NCI-H1417 treated with DMSO at 0.1 percent for 48 hours (cell line): ENCODE results near the gene TPGS1.

Source experiments
- DNase-seq: peaks from one replicate; lab custom pipeline; 2025; lab: John Stamatoyannopoulos, UW

TPGS1 gene

DNA sequence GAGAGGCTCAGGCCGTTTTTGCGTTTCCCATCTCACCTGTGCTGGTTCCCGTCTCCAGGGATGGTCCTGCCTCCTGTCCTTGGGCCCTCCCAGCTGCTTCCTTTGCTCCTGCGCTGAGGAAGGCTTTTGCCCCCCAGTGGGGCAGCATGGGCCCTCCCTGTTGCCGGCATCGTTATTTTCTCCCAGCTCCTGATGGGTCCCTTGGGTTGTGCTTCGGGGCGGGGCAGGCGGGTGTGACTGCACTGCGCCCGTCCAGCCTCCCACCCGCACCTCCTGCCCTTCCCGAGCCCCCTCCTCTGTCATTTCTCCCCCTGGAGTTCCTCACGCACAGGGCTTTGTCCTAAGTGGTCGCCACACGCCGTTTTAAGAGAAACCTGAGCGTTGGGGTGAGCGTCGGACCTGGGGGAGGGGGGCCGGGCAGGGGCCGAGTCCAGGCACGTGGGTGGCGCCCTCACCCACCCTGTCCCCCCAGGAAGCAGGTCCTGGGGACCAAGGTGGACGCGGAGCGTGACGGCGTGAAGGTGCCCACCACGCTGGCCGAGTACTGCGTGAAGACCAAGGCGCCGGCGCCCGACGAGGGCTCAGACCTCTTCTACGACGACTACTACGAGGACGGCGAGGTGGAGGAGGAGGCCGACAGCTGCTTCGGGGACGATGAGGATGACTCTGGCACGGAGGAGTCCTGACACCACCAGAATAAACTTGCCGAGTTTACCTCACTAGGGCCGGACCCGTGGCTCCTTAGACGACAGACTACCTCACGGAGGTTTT lies 33.8 kb downstream of the TPGS1 start:
- no peak for DNase-seq

DNA sequence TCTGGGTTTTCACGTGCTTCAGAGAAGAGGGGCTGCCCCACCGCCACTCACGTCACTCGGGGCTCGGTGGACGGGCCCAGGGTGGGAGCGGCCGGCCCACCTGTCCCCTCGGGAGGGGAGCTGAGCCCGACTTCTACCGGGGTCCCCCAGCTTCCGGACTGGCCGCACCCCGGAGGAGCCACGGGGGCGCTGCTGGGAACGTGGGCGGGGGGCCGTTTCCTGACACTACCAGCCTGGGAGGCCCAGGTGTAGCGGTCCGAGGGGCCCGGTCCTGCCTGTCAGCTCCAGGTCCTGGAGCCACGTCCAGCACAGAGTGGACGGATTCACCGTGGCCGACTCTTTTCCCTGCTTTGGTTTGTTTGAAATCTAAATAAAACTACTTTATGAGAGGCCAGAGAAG lies 34.4 kb downstream of the TPGS1 start:
- no peak for DNase-seq

DNA sequence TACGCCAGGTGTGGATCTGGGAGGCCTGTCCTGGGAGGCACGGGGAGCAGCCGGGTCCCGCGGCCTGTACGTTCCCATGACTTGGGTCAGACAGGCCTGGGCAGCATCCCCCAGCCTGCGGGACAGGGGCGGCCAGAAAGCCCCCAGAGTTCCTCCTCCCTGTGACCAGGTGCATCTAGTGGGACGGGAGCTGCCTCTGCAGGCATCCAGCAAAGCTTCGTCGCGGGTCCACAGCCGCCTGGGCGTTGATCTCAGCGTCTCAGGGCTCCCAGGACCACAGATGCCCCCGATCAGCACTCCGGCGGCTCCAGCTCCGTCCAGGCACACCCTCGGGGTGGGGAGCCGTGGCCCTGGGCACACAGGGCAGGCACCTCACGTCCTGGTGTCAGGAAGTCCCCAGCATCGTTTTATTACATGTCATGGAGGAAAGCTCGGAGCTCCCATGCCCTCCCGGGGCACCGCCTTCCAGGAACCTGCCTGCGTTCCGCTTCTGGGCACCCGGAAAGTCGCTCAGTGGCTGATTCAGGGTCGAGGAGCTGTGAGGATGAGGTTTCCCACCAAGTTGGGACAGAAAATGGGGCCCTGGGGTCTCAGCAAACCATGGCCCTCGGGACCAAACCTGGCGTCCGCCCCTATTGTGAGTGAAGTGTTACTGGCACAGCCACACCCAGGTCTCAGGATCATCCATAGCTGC lies 35.0 kb downstream of the TPGS1 start:
- DNase-seq, result no peak

DNA sequence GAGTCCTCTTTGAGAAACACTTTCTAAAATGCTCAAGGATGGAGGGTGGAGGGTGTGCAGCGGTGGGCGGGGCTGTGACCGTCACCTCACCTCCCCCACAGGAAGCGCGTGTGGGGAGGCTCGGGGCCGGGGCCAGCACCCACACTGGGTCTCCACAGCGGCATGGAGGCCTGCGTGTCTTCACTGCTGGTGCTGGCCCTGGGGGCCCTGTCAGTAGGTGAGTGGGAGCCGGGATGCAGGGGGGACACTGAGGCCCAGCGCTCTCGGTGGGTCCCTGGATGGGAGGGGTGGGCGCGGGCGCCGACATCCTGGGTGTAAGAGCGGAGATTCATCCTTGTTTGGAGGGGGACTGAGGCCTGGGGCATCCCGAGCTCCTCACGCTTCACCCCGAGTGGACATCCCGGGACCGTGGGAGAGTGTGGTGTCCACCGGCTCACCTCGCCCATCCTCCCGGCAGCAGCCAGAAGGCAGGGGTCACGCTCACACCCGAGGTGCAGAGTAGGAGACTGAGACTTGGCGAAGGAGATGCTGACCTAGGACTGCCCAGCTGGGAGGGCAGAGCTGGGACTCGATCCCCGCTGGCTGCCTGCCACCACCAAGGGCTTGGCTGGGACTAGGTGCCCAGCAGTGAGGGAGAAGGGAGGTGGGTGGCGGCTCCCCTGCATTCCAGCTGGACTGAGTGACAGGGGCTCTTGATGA lies 36.8 kb downstream of the TPGS1 start, which contains the start of gene GZMM:
TSS of gene GZMM (plus strand) at position 144 of the 699 bp plus-strand sequence. CDS start at position 163, 19 bp downstream.
- DNase-seq, result no peak

DNA sequence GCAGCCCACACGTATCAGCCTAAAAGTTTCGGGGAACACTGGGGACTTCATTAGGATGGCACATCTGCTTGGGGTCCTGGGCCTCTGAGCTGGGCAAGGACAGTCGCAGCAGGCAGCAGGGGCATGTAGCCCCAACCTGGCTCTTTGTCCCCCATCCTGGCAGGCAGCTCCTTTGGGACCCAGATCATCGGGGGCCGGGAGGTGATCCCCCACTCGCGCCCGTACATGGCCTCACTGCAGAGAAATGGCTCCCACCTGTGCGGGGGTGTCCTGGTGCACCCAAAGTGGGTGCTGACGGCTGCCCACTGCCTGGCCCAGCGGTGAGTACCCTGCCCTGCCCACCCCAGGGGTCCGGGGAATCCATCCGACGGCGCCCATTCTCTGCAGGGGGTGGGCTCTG lies 39.8 kb downstream of the TPGS1 start:
- DNase-seq, result no peak

GRCh38 chr19:547836-548720 lies 40.8 kb downstream of the TPGS1 start:
- no peak for DNase-seq

GRCh38 chr19:548886-549830 lies 41.9 kb downstream of the TPGS1 start:
- DNase-seq, result no peak

DNA sequence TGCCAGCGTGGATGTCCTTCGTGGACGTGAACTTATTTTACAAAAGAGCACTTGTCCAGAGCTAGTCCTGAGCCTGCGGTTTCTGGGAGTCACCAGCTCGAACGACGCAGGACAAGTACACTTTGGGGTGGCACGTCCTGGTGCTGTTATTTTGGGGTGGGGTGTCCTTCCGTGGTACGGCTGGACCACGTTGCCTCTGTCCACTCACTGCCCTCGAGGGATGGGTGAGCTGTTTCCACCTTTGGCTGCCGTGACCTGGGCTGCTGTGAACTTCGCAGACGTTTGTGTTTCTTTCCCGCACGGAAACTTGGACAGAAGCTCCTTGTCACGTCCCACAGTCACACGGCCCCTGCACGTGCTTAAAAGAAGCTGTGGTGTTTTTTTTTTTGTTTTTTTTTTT lies 47.5 kb downstream of the TPGS1 start:
- DNase-seq, result no peak

- DNase-seq, result no peak
Observed at GRCh38 chr19:555474-555808, 48.1 kb downstream of the TPGS1 start.

DNA sequence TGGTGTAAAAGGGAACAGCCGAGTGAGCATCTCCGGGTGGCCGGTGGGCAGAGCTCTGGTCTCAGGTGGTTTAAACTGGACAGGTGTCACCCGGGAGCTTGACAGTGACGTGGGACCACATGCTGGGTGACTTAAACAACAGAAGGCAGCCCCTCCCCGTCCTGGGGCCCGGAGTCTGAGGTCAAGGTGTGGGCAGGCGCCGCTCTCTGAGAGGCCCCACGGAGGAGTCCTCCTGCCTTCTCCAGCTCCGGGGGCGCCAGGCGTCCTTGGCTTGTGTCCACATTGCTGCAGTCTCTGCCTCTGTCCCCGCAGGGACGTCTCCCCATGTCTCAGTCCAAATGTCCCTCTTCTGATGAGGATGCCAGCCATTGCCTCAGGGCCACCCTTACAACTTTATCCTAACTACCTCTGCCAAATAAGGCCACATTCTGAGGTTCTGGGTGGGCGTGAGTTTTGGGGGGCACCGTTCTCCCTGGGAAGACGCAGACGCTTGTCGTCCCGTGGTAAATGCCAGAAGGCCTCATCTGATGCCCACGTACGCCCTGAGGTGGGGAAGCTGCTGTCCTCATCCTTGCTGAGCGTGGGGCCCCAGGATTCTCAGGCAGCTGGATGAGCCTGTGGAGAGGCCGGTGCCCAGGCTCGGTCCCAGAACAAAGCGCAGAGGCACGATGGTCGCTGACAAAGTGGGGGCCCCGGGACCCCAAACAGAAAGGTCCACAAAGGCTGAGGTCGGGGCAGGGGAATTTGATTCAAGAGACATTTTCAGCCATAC lies 49.5 kb downstream of the TPGS1 start:
- DNase-seq, result no peak

- DNase-seq, result no peak
Observed at GRCh38 chr19:558770-559439, 51.6 kb downstream of the TPGS1 start.

DNA sequence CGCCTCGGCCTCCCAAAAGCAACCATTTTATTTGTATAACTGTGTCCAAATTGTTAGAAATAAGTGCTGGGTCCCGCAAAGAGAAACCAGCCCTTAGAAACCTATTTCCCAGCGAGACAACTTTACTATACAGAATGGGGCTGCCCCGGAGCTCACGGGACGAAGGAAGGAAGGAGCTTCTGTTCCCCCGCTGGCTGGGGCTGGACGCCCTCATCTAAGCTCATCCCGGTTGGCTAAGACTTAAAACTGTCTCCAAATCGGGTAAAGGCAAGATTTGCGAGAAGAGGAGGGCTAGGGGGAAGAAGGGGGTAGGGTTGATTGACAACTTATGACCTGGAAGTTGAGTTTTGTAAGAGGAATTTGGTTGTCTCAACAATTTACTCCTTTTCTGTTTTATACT lies 52.8 kb downstream of the TPGS1 start:
- no peak for DNase-seq

DNA sequence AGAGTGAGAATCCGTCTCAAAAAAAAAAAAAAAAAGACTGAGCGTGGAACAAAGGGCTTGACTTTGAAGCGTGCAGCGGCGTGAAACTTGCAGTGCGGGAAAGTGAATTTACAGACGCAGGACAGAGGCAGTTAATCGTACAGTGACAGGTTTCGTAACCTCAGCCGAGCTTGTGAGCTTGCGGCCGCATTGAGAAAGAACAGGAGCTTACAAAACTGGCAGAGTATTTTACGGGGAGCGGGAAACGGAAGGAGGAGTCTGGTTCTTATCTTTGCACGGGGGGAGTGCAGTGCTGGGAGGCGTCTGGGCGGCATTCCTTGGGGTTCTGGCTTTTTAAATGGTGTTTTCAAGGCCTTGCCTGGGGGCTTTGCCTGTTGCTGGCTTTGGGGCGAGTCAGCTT lies 59.1 kb downstream of the TPGS1 start:
- no peak for DNase-seq

DNA sequence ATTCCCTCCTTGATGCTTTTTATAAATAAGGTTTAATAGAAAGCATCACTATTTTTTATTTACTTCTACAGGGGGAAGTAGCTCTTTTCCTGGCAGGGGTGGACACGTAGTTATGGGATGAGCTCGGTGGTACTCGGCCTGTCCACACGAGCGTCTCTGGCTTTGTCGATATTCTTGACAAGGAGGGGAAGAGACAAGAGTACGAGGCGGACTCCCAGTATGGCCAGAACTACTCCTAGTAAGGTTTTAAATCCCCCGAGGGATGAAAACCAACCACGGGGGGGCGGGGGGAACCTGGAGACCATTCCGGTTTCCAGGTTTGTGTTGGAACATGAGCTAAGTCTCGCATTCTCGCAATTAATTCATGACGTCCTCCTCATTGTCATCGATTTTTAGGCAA lies 59.5 kb downstream of the TPGS1 start:
- no peak for DNase-seq

DNA sequence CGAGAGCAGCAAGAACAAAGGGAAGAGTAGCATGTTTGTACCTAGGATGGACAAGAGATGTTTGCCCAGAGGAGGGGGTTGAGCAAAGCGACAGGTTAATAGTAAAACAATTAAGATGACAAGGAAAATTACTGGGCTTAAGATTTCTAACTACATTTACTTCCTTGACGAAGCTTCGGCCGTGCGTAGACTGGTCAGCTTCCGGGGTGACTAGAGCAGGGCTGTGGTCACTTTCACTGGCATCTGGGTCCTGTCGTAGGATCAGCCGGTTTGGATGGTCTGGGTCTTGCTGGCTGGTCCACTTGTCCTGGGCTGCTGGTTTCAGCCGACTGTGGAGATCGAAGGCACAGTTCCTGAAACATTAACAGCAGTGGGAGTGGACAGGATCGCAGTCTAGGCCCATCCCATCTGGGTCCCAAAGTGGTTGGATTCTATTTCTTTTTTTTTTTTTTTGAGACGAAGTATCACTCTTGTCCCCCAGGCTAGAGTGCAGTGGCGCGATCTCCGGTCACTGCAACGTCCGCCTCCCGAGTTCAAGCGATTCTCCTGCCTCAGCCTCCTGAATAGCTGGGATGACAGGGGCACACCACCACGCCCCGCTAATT lies 60.1 kb downstream of the TPGS1 start:
- no peak for DNase-seq
